SJCRH30 (cell line): ENCODE measurements around the gene GNG13. TPM values are rescaled to one million over a fixed set of nuclear protein-coding genes. Genes with fewer than 3 reads are reported as not detected.

Experiments
- DNase-seq, 2 experiments: peaks; one replicate each; pipeline ENCODE4 v3.0.0-alpha.2; 2015 to 2020
- H3K27ac ChIP-seq: fragments of 250-450 bp; sonication (Bioruptor Pico); 2 replicates; pipeline ENCODE4 v1.5.1; 2020; ENCODE audit warnings: mild to moderate bottlenecking, moderate library complexity
- H3K27me3 ChIP-seq: fragments of 250-450 bp; sonication (Bioruptor Pico); 2 replicates; pipeline ENCODE4 v1.5.1; 2020; ENCODE audit warnings: mild to moderate bottlenecking, moderate library complexity
- H3K36me3 ChIP-seq: fragments of 250-450 bp; sonication (Bioruptor Pico); 2 replicates; pipeline ENCODE4 v1.5.1; 2020; ENCODE audit warnings: mild to moderate bottlenecking, moderate library complexity
- H3K4me1 ChIP-seq: fragments of 250-450 bp; sonication (Bioruptor Pico); 2 replicates; pipeline ENCODE4 v1.5.1; 2020; ENCODE audit warnings: mild to moderate bottlenecking, moderate library complexity
- H3K4me3 ChIP-seq: fragments of 250-450 bp; sonication (Bioruptor Pico); 2 replicates; pipeline ENCODE4 v1.5.1; 2020; ENCODE audit warnings: mild to moderate bottlenecking, moderate library complexity
- H3K9me3 ChIP-seq: fragments of 250-450 bp; sonication (Bioruptor Pico); replicated peaks from 2 replicates; pipeline ENCODE4 v1.5.1; 2020; ENCODE audit warnings: mild to moderate bottlenecking, moderate library complexity
- total RNA-seq: library from RNA; depleted of rRNA; stranded (reverse); fragments of >200 nt; shearing (Covaris generic); gene quantifications from 2 replicates; pipeline ENCODE4 v1.2.3, GENCODE V29; 2014

The GNG13 gene
- total RNA-seq, 1 experiment from 2014 or later, result not detected

GRCh38 chr16:813204-813915 is 12.8 kb upstream of the GNG13 start:
- no peak for DNase-seq
- Histone ChIP-seq H3K9me3 (no peaks in the 10 kb centered on the region), H3K27me3 (no peaks in the 10 kb centered on the region), H3K27ac (no peak overlapping the region), H3K4me1 (peaks cover 15% of the 10 kb centered on the region), H3K4me3 (no peak overlapping the region), H3K36me3 (no peaks in the 10 kb centered on the region)

DNA sequence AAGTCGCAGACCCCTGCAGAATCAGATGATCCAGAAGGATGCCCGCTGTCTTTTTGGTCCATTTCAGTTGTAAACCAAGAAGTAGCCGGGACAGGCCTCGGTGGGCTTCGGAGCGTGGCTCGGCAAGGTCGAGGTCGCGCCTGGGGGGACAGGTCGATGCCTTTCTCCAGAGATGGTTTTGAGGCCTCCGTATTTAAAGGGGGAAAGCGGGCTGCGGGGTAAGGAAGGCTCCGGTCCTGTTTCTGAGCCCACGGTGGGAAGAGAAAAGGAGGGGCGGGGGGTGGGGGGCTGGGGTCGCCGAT is 7.5 kb upstream of the GNG13 start:
- Histone ChIP-seq H3K27ac (no peak overlapping the region; the same call in 1 of the 2 replicates), H3K4me1 (peaks cover 27% of the 10 kb centered on the region), H3K4me3 (peak overlapping the region; percentile 66), H3K27me3 (peaks cover 3% of the 10 kb centered on the region; the same call in 1 of the 2 replicates), H3K36me3 (no peaks in the 10 kb centered on the region), H3K9me3 (no peaks in the 10 kb centered on the region)
- DNase-seq, result no peak

- no peaks in the 10 kb centered on the region for H3K36me3 ChIP-seq
- DNase-seq, result peak; percentile 79 to 80
- peaks cover 32% of the 10 kb centered on the region for H3K4me1 ChIP-seq
- H3K4me3 ChIP-seq, result peak overlapping the region; percentile 66
- no peaks in the 10 kb centered on the region for H3K9me3 ChIP-seq
- peak overlapping the region; percentile 77 for H3K27ac ChIP-seq
- H3K27me3 ChIP-seq, result peaks cover 3% of the 10 kb centered on the region; the same call in 1 of the 2 replicates
Measured at GRCh38 chr16:807347-808084, 7.0 kb upstream of the GNG13 start.

GRCh38 chr16:805474-805873 is 4.9 kb upstream of the GNG13 start:
- Histone ChIP-seq H3K4me3 (no peak overlapping the region), H3K4me1 (peaks cover 42% of the 10 kb centered on the region)

GRCh38 chr16:804193-805048 is 3.9 kb upstream of the GNG13 start:
- Histone ChIP-seq H3K4me1 (peaks cover 42% of the 10 kb centered on the region), H3K27me3 (peaks cover 3% of the 10 kb centered on the region; the same call in 1 of the 2 replicates), H3K9me3 (no peaks in the 10 kb centered on the region), H3K27ac (peak overlapping the region; percentile 8), H3K4me3 (peak overlapping the region; percentile 19), H3K36me3 (no peaks in the 10 kb centered on the region)
- DNase-seq, result peak; percentile 83 to 89

More at GRCh38 chr16:805474-805873, 4.9 kb upstream of the GNG13 start:
- DNase-seq, result peak in 1 of 2 experiments; percentile 37
- Histone ChIP-seq H3K9me3 (no peaks in the 10 kb centered on the region), H3K36me3 (no peaks in the 10 kb centered on the region), H3K27me3 (peaks cover 3% of the 10 kb centered on the region; the same call in 1 of the 2 replicates), H3K27ac (no peak overlapping the region)

DNA sequence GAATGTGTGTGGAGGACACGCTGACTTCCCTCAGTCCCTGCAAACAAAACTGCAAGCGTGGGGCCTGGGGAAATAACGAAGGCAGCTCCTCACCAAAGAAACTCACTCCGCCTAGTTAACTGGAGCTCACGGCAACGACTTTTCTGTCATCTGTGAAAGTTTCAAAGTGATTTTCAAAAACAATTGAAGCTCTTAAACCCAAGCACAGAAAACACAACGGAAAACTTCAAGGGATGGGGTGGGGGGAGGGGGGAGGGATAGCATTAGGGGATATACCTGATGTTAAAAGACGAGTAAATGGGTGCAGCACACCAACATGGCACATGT is 3.2 kb upstream of the GNG13 start:
- Histone ChIP-seq H3K4me1 (peaks cover 42% of the 10 kb centered on the region), H3K9me3 (no peaks in the 10 kb centered on the region), H3K36me3 (no peaks in the 10 kb centered on the region), H3K4me3 (no peak overlapping the region), H3K27ac (no peak overlapping the region), H3K27me3 (peaks cover 3% of the 10 kb centered on the region; the same call in 1 of the 2 replicates)
- peak in 1 of 2 experiments; percentile 53 for DNase-seq

- Histone ChIP-seq H3K27ac (no peak overlapping the region), H3K36me3 (no peaks in the 10 kb centered on the region), H3K27me3 (peaks cover 3% of the 10 kb centered on the region; the same call in 1 of the 2 replicates), H3K4me3 (no peak overlapping the region), H3K4me1 (peaks cover 42% of the 10 kb centered on the region), H3K9me3 (no peaks in the 10 kb centered on the region)
- peak in 1 of 2 experiments; percentile 38 for DNase-seq
Measured at GRCh38 chr16:802914-803753, 2.6 kb upstream of the GNG13 start.

- H3K4me3 ChIP-seq, result no peak overlapping the region
- peaks cover 3% of the 10 kb centered on the region; the same call in 1 of the 2 replicates for H3K27me3 ChIP-seq
- H3K4me1 ChIP-seq, result peaks cover 42% of the 10 kb centered on the region
- H3K27ac ChIP-seq, result no peak overlapping the region
- no peaks in the 10 kb centered on the region for H3K9me3 ChIP-seq
- H3K36me3 ChIP-seq, result peaks cover 3% of the 10 kb centered on the region
- no peak for DNase-seq
Measured at GRCh38 chr16:802461-802860, 1.9 kb upstream of the GNG13 start.

DNA sequence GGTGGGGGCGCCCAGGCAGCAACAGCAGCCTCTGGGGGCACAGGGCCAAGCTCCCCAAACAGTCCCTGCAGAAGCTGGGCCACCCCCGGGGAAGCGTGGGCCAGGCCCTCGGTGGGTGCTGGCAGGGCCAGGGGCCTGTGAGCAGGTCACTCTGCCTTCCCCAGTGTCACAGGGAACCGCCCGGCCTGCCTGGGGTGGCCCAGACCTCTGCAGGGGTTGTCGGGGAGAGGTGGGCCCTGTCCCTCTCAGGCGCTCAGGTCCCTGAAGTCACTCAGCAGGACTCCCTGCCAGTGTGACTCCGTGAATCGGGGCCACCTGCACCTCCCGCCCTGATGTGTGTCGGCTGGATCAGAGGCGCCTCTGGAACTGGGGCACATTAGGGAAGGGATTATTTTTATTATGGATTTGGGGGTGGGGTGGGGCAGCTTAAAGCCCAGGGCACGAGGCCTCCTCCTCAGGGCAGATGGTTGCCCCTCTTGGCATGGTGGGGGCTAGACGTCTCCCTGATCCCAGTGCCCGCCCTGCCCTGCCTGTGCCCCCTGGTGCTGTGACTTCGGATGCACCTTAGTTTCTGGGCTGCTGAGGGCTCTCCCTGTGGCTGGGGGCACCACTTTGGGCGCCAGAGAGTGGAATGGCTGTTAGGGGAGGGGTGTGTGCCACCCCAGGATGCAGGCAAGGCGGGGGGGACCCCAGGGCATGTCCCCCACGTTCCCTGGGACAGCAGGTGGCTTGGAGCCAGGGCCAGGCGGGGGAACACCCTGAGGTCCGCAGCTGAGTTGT is 1.2 kb upstream of the GNG13 start:
- H3K4me1 ChIP-seq, result peaks cover 42% of the 10 kb centered on the region
- peaks cover 3% of the 10 kb centered on the region; the same call in 1 of the 2 replicates for H3K27me3 ChIP-seq
- DNase-seq, result no peak
- H3K27ac ChIP-seq, result no peak overlapping the region
- no peak overlapping the region for H3K4me3 ChIP-seq
- no peaks in the 10 kb centered on the region for H3K9me3 ChIP-seq
- H3K36me3 ChIP-seq, result peaks cover 10% of the 10 kb centered on the region

DNA sequence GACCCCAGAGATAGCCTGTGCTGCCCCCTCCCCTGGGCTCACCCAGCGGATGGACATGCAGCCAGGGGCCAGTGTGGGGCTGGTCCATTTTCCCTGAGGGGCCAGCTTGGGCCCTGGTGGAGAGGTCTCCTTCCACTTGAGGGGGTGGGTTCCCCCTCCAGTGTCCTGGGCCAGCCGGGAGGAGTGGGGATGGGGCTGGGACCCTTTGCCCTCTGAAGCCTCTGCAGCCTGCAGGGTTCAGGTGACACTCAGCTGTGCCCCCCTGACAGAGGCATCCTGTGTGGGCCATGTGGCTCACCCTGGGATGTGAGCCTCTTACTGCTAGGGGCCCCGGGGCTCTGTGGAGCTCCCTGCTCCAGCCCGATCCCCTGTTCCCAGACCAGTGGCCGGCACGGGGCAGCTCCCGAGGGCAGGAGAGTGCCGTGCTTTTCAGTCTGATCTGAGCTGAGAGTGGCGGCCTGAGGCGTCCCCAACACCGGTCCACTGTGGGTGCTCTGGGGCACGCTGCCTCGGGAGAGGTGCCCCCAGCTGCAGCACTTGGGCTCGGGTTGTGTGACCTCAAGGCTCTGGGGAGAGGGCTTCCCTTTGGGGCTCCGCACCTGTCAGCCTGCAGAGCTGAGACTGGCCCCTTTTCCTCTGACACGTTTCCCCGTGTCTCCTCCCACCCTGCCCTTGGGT is 439 bp upstream of the GNG13 start:
- Histone ChIP-seq H3K36me3 (peaks cover 18% of the 10 kb centered on the region), H3K27ac (no peak overlapping the region), H3K4me3 (no peak overlapping the region), H3K27me3 (peaks cover 3% of the 10 kb centered on the region; the same call in 1 of the 2 replicates), H3K4me1 (peaks cover 42% of the 10 kb centered on the region), H3K9me3 (no peaks in the 10 kb centered on the region)
- peak in 1 of 2 experiments; percentile 36 for DNase-seq

- no peak overlapping the region for H3K27ac ChIP-seq
- H3K27me3 ChIP-seq, result no peaks in the 10 kb centered on the region
Measured at GRCh38 chr16:799111-799947, 1.2 kb downstream of the GNG13 start.

DNA sequence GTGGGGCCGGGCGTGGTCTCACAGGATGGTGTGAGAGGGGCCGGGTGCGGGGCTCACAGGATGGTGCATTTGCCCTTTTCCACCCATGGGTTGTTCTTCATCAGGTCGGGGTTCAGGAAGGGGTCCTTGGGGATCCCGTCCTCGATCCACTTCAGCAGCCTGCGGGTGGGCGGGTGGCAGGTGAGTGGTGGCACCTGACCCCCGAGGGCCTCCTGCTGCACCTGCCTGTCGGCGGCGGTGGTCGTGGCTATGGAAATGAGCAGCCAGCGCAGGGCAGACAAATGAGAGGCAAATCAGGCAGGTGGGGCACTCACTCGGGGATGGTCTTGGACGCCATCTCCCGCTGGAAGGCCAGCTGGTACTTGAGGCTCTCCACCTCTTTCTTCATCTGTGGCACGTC is 1.9 kb downstream of the GNG13 start:
- Histone ChIP-seq H3K27ac (no peak overlapping the region), H3K9me3 (no peaks in the 10 kb centered on the region), H3K36me3 (peaks cover 34% of the 10 kb centered on the region), H3K4me1 (peaks cover 22% of the 10 kb centered on the region), H3K27me3 (no peaks in the 10 kb centered on the region), H3K4me3 (no peak overlapping the region)
- no peak for DNase-seq

More at GRCh38 chr16:799111-799947, 1.2 kb downstream of the GNG13 start:
- no peaks in the 10 kb centered on the region for H3K9me3 ChIP-seq
- H3K36me3 ChIP-seq, result peaks cover 29% of the 10 kb centered on the region
- H3K4me3 ChIP-seq, result no peak overlapping the region
- no peak for DNase-seq
- peaks cover 28% of the 10 kb centered on the region for H3K4me1 ChIP-seq
